H1 (cell line): ENCODE data around the gene CWC27. TPM values are rescaled to one million over a fixed set of nuclear protein-coding genes. Genes with fewer than 3 reads are reported as not detected.

Experiments used
- polyA plus RNA-seq, 7 experiments: library from polyadenylated mRNA; depleted of rRNA in 3 of 7; stranded (reverse) in 5 of 7; unstranded in 2 of 7; fragments of >200 nt in 5 of 7; fragments of 200-250 nt in 2 of 7; gene quantifications; 1 replicate in 5 of 7; 2 replicates in 1 of 7; 4 replicates in 1 of 7; pipeline versions ENCODE4 v1.2.1 to v1.2.3, GENCODE V29; 2011 to 2013; ENCODE audit warnings: missing spikeins in 2 of 7, mixed read lengths in 2 of 7
- total RNA-seq: library from RNA; stranded (reverse); fragmentation: NEBNext Ultra II Directional; extraction: Animal tissue kit (Norgen Biotek cat#: 25700); gene quantifications from 2 replicates; pipeline ENCODE4 v1.2.1, GENCODE V29; 2021

CWC27 gene
- total and polyA plus RNA-seq, 2 of the 8 experiments (the other 6 are each of a cell fraction or from before 2014, with no cell fraction given): 24.9 to 43.4 TPM

Other genes starting within 250 kb of the CWC27 start
- 8.6 and 10.6 TPM in 2 replicates for gene SHISAL2B, start 78.4 kb upstream of the CWC27 start, total RNA-seq
- 12.4 and 14.2 TPM in 2 replicates for gene SHISAL2B, start 78.4 kb upstream of the CWC27 start, polyA plus RNA-seq (2011; rRNA removed)
- 37.2 and 39.0 TPM in 2 replicates for gene SREK1IP1, start 239 bp upstream of the CWC27 start, total RNA-seq
- 4.0 and 6.2 TPM in 2 replicates for gene SREK1IP1, start 239 bp upstream of the CWC27 start, polyA plus RNA-seq (2011; rRNA removed)